HG02678 (cell line): ENCODE results near the gene TBXAS1.

Experiments
- ATAC-seq: cut with Tn5 transposase; IDR thresholded peaks from one replicate; pipeline ENCODE4 v1.9.1; 2021; ENCODE audit warnings: mild to moderate bottlenecking, moderate library complexity; ENCODE audit not compliant: unreplicated experiment

Gene TBXAS1

GRCh38 chr7:139973101-139974050 lies 144.3 kb downstream of the TBXAS1 start:
- no peak for ATAC-seq

- ATAC-seq, result no peak
Measured at GRCh38 chr7:139974179-139974811, 145.2 kb downstream of the TBXAS1 start.

- ATAC-seq, result no peak
Measured at GRCh38 chr7:139976055-139976837, 147.2 kb downstream of the TBXAS1 start.

- no peak for ATAC-seq
Measured at GRCh38 chr7:139976838-139977656, 148.0 kb downstream of the TBXAS1 start.

GRCh38 chr7:139981511-139981895 lies 152.4 kb downstream of the TBXAS1 start:
- ATAC-seq, result no peak

- no peak for ATAC-seq
Measured at GRCh38 chr7:139982927-139983920, 154.2 kb downstream of the TBXAS1 start.

GRCh38 chr7:139984642-139985539 lies 155.8 kb downstream of the TBXAS1 start:
- ATAC-seq, result no peak

- ATAC-seq, result no peak
Measured at GRCh38 chr7:139985811-139986210, 156.7 kb downstream of the TBXAS1 start.

GRCh38 chr7:139987691-139988516 lies 158.8 kb downstream of the TBXAS1 start:
- no peak for ATAC-seq

GRCh38 chr7:139989366-139990141 lies 160.5 kb downstream of the TBXAS1 start:
- no peak for ATAC-seq

GRCh38 chr7:139990142-139990535 lies 161.1 kb downstream of the TBXAS1 start:
- ATAC-seq, result no peak

- no peak for ATAC-seq
Measured at GRCh38 chr7:139990571-139991268, 161.7 kb downstream of the TBXAS1 start.

GRCh38 chr7:139991269-139991666 lies 162.2 kb downstream of the TBXAS1 start:
- ATAC-seq, result no peak

- ATAC-seq, result no peak
Measured at GRCh38 chr7:139991911-139992310, 162.8 kb downstream of the TBXAS1 start.

- no peak for ATAC-seq
Measured at GRCh38 chr7:139992353-139993044, 163.4 kb downstream of the TBXAS1 start.
